GM15510 (cell line): ENCODE data around the gene APOOL.

ENCODE experiments used
- POLR2A ChIP-seq: IDR thresholded peaks from 3 replicates; pipeline ENCODE4 v1.6.1; 2011; ENCODE audit warnings: borderline replicate concordance; ENCODE audit not compliant: insufficient read length; ENCODE audit errors: extremely low read depth

Gene APOOL

DNA sequence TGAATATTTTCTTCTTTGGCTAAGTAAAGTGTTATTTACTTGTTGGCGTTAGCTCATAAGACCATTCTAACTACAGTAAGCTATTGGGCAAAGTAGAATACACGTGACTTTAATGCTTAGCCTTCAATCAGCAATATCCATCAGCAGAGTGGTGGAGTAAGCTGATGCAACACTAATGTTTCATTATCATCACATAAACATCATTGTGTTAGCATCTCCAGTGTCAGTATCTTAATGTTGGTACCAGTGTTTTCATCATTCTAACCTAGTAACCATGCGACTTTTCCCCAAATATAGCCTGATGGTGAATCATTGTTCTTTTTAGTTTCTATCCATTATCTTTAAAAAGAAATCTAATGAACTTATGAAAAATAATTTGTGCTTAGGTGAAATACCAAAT is 48.5 kb downstream of the APOOL start:
- TF ChIP-seq POLR2A: no peak

DNA sequence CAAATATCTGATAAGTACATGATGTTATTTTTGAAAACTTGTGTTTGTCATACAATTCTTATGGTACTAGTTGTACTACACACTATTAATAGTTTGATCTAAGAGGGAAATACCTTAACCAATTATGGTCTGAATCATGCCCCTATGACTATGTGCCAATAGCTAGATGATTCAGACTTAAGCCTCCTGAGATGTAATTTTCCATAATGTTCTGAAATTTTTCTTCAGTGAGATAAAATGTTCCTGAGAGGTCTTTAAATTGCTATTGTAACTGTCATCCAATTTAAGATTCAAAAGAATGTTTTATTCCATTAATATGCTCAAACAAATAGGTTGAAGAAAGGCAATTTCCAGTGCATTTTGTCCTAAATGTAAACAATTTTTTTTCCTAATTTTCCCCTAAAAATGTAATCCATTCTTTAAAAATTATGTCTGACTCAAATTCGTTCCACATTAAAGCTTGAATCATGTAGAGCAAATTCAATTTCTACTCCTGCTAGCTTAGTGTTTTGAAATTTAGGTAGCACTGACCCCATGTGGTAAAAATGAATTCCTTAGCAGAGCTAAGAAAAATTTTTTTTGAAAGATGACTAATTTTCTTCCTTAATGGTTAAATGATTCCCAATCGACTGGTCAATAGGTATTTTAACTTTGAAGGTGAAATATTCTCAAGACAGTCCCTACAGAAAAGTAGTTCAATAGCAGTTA is 49.1 kb downstream of the APOOL start:
- TF ChIP-seq POLR2A: no peak

DNA sequence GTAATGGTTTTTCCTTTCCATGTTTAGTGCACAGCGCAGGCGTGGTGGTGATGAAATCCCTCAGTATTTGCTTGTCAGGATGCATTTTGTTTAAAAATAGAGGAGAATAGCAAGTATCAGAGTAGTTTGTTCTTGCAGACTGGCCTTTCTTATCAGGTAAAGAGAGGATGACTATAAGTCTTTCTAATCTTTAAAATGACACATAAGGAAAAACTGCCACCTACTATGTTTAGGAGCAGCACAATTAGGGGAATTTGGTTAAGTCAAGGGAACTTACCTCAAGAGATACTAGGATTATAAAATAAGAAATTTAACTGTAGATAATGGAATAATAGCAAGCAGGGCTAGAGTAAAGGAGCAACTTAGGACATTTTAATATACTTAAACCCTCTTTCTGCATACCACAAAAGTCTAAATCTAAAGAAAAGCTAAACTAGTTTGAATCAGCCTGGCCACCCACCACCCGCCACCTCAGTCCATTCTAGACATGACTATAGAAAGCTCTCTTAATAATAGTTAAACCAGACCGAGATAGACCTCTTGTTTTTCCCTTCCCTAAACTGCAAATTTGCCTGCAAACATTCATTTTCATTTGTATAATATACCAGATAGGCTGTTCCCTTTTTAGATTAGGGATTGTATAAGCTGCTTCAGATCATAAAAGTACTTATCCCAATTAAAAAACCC is 62.0 kb downstream of the APOOL start:
- no peak for TF ChIP-seq POLR2A

DNA sequence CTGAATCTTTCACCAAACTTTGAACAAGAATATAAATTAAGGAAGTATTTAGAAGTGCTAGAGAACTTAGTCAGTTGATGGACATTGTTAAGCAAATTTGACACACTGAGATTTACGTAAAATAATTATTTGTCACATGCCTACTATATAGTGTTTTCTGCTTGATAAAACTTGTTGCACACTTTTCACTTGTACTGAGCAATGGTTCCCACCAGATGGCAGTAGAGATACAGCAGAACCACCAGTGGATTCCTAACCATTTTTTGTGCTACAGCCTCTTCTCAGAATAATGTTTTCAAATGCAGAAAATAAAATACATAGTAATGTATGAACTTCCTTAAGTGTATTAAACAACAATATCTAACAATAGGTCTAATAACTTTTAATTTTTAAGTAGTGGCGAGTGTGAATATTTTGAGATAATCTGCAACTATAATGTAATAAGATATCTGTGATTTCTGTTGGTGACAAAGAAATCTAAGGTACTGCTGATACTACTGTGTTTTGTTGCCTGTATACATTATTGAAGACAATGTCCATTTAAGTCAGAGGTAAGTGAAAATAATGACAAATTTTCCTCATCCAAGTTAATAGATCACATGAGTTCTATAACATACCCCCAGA is 81.2 kb downstream of the APOOL start:
- no peak for TF ChIP-seq POLR2A

DNA sequence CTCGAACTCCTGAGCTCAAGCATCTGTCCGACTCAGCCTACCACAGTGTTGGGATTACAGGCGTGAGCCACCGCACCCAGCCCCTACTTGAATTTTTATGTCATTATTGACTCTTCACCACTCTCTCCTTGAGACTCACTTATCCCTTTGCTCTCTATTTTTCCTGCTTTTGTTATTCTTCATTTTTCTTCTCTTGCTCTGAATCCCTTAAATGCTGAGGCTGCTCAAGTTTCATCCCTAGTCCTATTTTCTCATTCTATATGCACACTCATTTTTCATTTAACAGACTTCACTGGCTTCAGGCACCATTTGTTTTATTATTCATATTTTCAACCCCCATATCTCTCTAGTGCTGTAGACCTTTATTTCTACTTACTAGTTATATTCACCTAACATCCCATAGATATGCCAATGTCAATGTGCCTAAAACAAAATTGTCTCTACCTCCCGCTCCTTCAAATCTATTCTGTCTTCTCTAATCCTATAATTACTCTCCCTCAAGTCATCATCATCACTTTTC is 85.7 kb downstream of the APOOL start:
- no peak for TF ChIP-seq POLR2A

DNA sequence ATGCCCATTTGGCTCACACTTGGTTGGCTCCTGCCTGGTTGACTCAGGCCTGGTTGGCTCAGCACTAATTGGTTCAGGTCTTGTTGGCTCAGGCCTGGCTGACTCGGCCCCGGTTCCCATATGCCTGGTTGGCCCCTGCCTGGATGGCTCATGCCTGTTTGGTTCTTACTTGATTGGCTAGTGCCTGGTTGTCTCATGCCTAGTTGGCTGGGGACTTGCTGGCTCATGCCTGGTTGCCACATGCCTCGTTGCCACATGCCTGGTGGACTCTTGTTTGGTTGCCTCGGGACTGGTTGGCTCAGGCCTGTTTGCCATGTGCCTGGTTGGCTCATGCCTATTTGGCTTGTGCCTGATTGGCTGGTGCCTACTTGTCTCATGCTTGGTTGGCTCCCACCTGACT is 103.7 kb downstream of the APOOL start:
- no peak for TF ChIP-seq POLR2A

DNA sequence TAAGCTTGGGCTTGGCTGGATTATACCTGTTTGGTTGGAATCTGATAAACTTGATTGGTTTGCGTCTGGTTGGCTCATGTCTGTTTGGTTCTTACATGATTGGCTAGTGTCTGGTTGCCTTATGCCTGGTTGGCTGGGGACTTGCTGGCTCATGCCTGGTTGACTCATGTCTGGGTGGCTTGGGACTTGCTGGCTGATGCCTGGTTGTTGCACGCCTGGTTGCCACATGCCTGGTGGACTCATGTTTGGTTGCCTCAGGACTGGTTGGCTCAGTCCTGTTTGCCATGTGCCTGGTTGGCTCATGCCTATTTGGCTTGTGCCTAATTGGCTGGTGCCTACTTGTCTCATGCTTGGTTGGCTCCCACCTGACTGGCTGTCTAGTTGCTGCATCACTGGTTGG is 104.5 kb downstream of the APOOL start:
- TF ChIP-seq POLR2A: no peak

DNA sequence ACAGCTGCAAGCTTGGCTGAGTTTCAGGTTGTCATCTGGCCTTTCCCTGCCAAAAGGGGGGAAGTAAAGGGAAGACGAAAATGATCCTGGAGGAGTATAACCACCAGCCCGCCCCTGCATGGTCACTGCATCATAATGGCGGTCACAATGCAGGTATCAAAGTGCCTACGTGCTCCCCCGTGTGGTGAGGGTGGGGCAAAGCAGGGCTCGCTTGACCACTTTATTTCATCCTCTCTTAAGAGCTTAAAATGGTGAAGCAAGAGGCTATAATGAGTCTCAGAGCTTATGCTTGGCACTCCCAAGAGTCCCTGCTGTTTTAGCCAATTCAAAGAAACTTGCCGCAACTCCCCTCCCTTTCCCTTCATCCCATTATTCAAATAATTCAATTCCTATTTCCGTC is 105.6 kb downstream of the APOOL start:
- TF ChIP-seq POLR2A: no peak

DNA sequence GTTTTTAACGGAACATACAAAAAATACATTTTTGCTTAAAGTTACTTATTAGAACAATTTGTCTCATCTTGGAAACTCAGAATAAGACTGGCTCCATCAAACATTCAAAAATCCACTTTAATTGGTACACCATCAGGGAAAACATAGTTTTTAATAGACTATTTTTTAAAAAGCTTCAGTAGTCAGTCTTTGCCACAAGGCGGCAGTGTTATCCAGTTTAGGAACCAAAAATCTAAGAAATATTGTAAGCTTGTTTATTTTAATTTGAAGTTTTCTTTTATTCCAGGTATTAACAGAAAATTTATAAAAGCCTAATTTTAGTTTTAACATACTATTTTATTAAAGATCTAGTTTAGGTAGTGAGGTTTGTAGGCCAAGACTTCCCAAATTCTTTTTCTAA is 107.7 kb downstream of the APOOL start:
- TF ChIP-seq POLR2A: no peak

DNA sequence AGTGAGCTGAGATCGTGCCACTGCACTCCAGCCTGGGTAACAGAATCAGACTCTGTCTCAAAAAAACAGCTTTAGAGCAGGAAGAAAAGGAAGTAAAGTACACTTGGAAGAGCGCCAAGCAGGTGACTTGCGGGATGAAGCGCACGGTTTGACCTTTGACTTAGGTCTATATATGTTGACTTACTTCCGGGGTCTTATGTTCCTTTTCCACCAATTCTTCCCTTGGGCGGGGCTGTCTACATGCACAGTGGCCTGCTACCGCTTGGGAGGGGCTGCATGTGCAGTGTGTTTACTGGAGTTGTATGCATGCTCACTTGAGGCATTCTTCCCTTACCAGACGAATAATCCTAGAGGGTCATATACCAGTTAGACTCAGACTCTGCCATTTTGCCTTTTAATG is 108.6 kb downstream of the APOOL start:
- no peak for TF ChIP-seq POLR2A

DNA sequence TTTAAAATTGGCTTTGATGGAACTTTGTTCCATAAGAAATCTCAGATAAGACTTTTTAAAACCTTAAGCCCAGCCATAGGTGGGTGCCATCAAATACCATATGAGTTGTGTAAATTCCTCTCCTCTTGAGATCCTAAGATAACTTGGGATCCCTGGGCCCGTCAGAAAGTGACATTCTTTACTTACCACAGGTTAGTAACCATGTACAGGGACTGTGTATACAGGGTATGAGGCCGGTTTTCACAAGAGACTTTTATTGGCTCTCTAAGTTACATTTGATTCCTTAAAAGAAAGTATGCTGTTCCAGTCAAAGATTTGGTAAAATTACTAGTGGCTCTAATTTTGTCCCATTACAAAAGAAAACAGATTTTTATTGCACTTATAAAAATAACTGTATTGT is 110.1 kb downstream of the APOOL start:
- no peak for TF ChIP-seq POLR2A

DNA sequence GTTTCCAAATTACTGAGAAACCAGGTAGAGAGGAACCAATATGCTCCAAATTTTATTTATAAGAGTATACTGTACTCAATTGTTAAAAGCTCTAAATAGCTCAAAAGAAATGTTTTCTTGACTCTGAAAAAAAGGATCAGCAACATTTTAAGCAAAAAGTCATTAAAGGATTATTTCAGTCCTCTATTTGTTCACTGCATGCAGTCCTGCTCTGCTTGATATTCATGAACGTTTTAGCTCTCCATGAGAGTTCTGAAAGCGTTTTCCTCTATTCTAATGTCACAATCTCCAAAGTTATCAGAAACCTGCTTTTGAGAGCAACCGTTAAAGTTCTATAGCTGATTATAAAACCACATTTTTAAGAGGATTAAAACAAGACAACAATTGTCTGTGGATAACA is 110.5 kb downstream of the APOOL start:
- no peak for TF ChIP-seq POLR2A

DNA sequence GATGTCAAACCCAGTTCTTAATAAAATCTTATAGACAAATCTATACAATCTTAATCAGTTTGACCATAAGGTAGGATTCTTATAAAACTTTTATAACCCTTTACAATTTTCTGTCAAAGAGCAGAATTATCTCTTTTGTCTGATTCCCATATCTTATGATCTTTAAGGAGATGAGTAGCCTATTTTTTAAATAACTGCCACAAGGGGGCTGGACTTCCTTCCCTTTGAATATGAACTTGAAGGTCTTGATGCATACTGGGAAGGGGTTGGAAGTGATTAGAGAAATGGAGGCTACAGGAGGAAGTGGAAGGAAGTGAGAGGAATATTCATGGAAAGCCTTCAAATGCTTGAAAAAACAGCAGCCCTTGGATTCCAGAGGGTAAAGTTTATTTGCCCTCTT is 111.1 kb downstream of the APOOL start:
- TF ChIP-seq POLR2A: no peak

DNA sequence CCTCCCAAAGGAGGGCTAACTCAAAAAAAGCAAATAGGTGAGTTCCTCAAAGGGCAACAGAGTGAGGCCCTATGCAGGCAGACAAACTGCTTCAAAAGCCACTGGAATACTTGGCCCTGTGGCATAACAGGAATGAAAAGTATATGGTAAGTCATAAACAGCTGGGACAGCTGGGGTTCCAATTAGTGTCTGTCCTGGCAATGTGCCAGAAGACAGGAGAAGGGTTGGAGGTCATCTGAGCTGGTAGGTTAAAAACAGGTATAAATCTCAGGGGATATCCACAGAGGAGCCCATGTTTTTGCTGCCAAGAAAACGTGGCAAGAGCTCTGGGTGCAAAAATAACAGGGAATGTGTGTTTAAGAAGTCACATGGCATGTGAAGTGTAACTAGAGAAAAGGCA is 111.6 kb downstream of the APOOL start:
- no peak for TF ChIP-seq POLR2A

DNA sequence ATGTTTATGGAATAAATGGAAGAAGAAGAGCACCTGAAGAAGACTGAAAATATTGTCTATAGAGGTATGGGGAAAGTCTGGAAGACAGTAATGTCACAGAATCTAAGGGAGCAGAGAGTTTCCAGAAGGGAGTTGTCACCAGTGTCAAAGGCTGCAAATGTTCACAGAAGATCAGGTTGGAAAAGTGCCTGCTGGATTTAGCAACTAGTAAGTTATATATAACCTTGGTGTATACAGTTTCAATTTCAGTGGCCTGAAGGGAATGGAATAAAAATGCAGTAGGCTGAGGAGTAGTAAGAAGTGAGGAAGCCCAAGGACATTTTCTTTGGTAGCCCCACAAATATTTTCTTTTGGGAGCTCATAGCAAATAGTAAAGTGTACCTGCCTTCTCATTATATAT is 132.7 kb downstream of the APOOL start:
- no peak for TF ChIP-seq POLR2A

DNA sequence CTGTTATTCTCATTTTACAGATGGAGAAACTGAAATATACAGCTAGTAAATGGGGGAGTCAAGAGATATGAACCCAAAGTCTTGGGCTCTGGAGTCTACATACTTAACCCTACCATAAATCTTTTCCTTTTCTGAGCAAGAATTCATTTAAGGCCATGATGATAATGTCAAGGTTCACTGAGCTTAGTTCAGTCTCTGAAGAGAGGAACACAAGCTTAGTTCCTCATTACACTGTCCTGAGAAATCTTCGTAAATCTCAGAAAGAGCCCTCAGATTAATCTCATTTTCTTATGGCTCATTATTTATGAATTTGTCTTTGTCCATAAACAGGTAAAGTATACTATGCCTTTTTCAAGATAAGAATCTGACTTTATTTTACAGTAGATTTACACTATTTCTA is 135.7 kb downstream of the APOOL start:
- TF ChIP-seq POLR2A: no peak
